Activated naive CD8-positive, alpha-beta T cell treated with anti-CD3 and anti-CD28 coated beads, Interleukin-2, amount 10 ng/mL, durations not matched to agents 7 days and 5 days (primary cell): ENCODE data around the gene XAF1. TPM values are rescaled to one million over a fixed set of nuclear protein-coding genes. Genes with fewer than 3 reads are reported as not detected.
"Not testable (repeated sequence)": the region's sequence is repeated elsewhere in the genome, so short reads cannot be mapped to it uniquely, and the experiment has no call there.

Experiments used
- ATAC-seq: fragments of 150-1000 bp; cut with Tn5 transposase; one replicate; pipeline ENCODE4 v1.10.0; 2021; ENCODE audit warnings: low read depth, moderate library complexity
- POLR2A ChIA-PET: fragments of 350-600 bp; sonication (Branson Sonifier 250); formaldehyde crosslinking; loops from one replicate; lab custom pipeline; 2021; ENCODE audit warnings: antibody characterized with exemption; lab: Charles Lee
- DNase-seq: peaks from one replicate; pipeline ENCODE4 v3.0.0; 2021
- H3K27ac Mint-ChIP-seq: one replicate; pipeline ENCODE4 v1.8.0; 2022; ENCODE audit warnings: mild to moderate bottlenecking, mixed read lengths
- H3K27me3 Mint-ChIP-seq: one replicate; pipeline ENCODE4 v1.8.0; 2022; ENCODE audit warnings: mild to moderate bottlenecking, moderate library complexity, mixed read lengths
- H3K36me3 Mint-ChIP-seq: one replicate; pipeline ENCODE4 v1.8.0; 2021; ENCODE audit warnings: mild to moderate bottlenecking, mixed read lengths
- H3K4me1 Mint-ChIP-seq: one replicate; pipeline ENCODE4 v1.8.0; 2021; ENCODE audit warnings: mixed read lengths
- H3K4me3 Mint-ChIP-seq: one replicate; pipeline ENCODE4 v1.8.0; 2022; ENCODE audit warnings: mild to moderate bottlenecking, moderate library complexity, mixed read lengths
- H3K9me3 Mint-ChIP-seq: one replicate; pipeline ENCODE4 v1.8.0; 2021; ENCODE audit warnings: mixed read lengths
- total RNA-seq, 2 experiments: library from RNA; stranded (reverse); gene quantifications; one replicate each; pipeline ENCODE4 v1.2.3, GENCODE V29; 2021

The XAF1 gene
- total RNA-seq, 2 experiments from 2014 or later: 280 to 302 TPM

DNA sequence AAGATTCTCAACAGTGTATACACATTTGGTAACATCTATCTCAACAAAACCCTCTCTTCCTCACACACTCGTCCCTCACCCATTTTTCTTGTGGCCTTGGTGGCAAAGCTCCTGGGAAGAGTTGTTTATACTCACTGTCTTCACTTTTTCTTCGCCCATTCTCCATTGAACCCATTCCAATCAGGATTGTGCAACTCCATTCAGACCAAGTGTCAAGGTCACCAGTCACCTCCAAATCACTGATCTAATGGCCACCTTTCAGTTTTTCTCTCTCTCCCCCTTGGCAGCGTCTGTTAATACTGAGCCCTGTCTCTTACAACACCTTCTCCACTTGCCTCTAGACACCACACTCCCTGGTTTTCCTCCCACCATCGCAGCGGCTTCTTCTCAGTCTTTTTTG, 34.1 kb upstream of the XAF1 start:
- H3K36me3 Mint-ChIP-seq: no peaks in the 10 kb centered on the region
- no peak for DNase-seq
- no peak overlapping the region for H3K4me3 Mint-ChIP-seq
- POLR2A ChIA-PET: no interaction called here
- H3K27me3 Mint-ChIP-seq: peaks cover 61% of the 10 kb centered on the region
- H3K9me3 Mint-ChIP-seq: no peaks in the 10 kb centered on the region
- no peaks in the 10 kb centered on the region for H3K4me1 Mint-ChIP-seq
- no peak for ATAC-seq
- H3K27ac Mint-ChIP-seq: no peak overlapping the region

GRCh38 chr17:6724009-6724408, 31.8 kb upstream of the XAF1 start:
- ATAC-seq (no peak), DNase-seq (no peak)
- POLR2A ChIA-PET: no interaction called here
- Mint-ChIP-seq H3K36me3 (no peaks in the 10 kb centered on the region), H3K4me1 (no peaks in the 10 kb centered on the region), H3K27ac (no peak overlapping the region), H3K4me3 (no peak overlapping the region), H3K27me3 (peaks cover 59% of the 10 kb centered on the region), H3K9me3 (no peaks in the 10 kb centered on the region)

DNA sequence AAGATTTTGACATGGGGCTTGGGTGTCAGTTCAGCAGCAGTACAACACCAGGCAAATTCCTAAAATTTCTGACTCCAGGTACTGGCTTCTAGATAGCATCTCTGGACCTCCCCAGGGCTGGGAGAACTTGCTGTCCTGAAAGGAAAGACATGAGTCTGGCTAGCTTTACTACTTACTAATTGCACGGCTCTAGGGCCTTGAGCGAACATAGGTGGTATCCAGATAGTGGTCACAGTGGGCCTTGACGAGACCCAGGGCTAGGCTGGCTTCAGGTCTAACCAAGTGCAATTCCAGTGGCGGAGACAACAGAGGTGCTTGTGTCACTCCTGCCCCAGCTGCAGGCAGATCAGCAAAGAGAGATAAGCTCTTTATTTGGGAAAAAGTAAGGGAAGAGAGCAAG, 26.3 kb upstream of the XAF1 start:
- no peak for DNase-seq
- no peaks in the 10 kb centered on the region for H3K9me3 Mint-ChIP-seq
- H3K27me3 Mint-ChIP-seq: peaks cover 29% of the 10 kb centered on the region
- no peak for ATAC-seq
- no peak overlapping the region for H3K27ac Mint-ChIP-seq
- H3K4me1 Mint-ChIP-seq: no peaks in the 10 kb centered on the region
- no peak overlapping the region for H3K4me3 Mint-ChIP-seq
- POLR2A ChIA-PET: no interaction called here
- no peaks in the 10 kb centered on the region for H3K36me3 Mint-ChIP-seq

DNA sequence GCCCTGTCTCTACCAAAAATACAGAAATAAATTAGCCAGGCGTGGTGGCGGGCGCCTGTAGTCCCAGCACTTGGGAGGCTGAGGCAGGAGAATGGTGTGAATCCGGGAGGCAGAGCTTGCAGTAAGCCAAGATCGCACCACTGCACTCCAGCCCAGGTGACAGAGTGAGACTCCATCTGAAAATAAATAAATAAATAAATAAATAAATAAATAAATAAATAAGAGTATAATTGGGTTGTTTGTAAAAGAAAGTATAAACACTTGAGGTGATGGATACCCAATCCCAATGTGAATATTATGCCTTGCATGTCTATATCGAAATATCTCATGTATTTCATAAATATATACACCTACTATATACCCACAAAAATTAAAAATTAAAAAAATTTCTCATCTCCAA, 9.2 kb upstream of the XAF1 start:
- POLR2A ChIA-PET, DNase-seq, H3K4me3 Mint-ChIP-seq, ATAC-seq, H3K27ac Mint-ChIP-seq, H3K4me1 Mint-ChIP-seq, H3K36me3 Mint-ChIP-seq, H3K9me3 Mint-ChIP-seq: not testable (repeated sequence)
- peaks cover 56% of the 10 kb centered on the region for H3K27me3 Mint-ChIP-seq

- DNase-seq (no peak), ATAC-seq (no peak)
- Mint-ChIP-seq H3K27ac (no peak overlapping the region), H3K4me1 (peaks cover 21% of the 10 kb centered on the region), H3K4me3 (no peak overlapping the region), H3K27me3 (peaks cover 43% of the 10 kb centered on the region), H3K36me3 (no peaks in the 10 kb centered on the region), H3K9me3 (no peaks in the 10 kb centered on the region)
- POLR2A ChIA-PET: no interaction called here
Measured at GRCh38 chr17:6748617-6749016, 7.2 kb upstream of the XAF1 start.

- no peak overlapping the region for H3K27ac Mint-ChIP-seq
Measured at GRCh38 chr17:6749519-6749918, 6.3 kb upstream of the XAF1 start.

DNA sequence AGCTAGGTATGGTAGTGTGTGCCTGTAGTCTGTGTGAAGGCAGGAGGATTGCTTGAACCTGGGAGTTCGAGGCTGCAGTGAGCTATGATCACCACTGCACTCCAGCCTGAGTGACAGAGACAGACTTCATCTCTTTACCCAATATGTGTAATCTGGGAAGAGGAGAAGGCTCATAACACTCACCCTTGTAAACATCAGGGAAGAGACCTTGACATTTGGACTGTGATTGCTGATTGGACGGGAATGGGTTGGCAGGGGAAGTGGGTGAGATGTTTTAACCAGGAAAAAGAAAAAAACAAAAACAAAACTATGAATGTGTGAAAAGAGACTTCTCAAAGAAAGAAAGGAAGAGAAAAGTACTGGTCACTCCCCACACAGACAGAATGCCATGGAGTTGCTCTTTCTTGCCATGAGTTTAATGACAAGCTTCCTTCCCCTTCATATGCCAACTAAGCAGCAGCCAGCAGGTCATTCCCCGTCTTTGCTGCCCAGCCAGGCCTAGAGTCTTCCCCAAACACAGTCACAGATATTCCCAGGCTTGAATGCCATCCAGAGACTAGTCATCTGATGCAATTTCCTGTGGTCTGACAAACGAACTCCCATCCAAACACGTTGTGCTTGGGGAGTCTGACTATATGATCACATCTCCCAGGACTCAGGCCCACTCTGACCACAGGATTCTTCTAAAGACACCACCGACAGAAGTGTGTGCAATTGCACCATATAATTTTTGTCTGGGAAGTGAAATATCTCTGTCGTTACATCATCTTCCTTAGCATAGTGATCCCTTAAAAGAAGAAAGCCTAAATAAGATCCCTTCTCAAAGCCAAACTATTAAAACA, 3.6 kb upstream of the XAF1 start:
- H3K4me1 Mint-ChIP-seq: peaks cover 33% of the 10 kb centered on the region
- peaks cover 18% of the 10 kb centered on the region for H3K27me3 Mint-ChIP-seq
- no peak overlapping the region for H3K4me3 Mint-ChIP-seq
- POLR2A ChIA-PET: interaction anchor here (0.6 kb wide), 1 partner anchor 1274 kb away, joined by 3 read pairs; no protein-coding TSS in a partner anchor
- no peaks in the 10 kb centered on the region for H3K9me3 Mint-ChIP-seq
- H3K36me3 Mint-ChIP-seq: peaks cover 14% of the 10 kb centered on the region
- peak overlapping the region; percentile 74 for H3K27ac Mint-ChIP-seq
- no peak for ATAC-seq
- DNase-seq: no peak

More at GRCh38 chr17:6749519-6749918, 6.3 kb upstream of the XAF1 start:
- Mint-ChIP-seq H3K4me1 (peaks cover 24% of the 10 kb centered on the region), H3K4me3 (no peak overlapping the region), H3K36me3 (no peaks in the 10 kb centered on the region), H3K27me3 (peaks cover 35% of the 10 kb centered on the region), H3K9me3 (no peaks in the 10 kb centered on the region)
- no peak for DNase-seq
- POLR2A ChIA-PET: no interaction called here
- no peak for ATAC-seq

- Mint-ChIP-seq H3K4me1 (peaks cover 39% of the 10 kb centered on the region), H3K27me3 (peaks cover 14% of the 10 kb centered on the region), H3K27ac (peak overlapping the region; percentile 74), H3K9me3 (no peaks in the 10 kb centered on the region), H3K36me3 (peaks cover 20% of the 10 kb centered on the region), H3K4me3 (peak overlapping the region; percentile 43)
- ATAC-seq: peak; percentile 34
- peak; percentile 58 for DNase-seq
- POLR2A ChIA-PET: interaction anchor here (0.7 kb wide), 1 partner anchor 91 kb away, joined by 3 read pairs; no protein-coding TSS in a partner anchor
Measured at GRCh38 chr17:6753006-6753445, 2.8 kb upstream of the XAF1 start.

DNA sequence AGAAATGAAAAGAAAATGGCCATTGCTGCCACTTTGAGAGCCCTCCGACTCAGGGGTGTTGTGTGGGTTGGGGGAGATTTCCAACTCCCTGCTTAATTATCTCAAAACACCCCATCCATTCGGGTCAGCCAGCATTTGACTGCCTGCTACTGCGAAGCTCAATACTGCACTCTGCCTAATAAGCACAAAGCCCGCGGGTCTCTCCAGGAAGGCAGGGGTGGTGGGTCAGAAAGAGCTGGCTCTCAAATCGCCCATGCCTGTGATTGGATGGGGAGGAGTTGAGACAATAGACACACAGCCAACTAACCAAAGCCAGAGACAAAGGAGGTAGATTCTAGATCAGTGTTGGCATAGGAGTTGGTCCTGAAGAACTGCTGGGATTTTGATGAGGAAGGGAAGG, 2.3 kb upstream of the XAF1 start:
- peaks cover 25% of the 10 kb centered on the region for H3K36me3 Mint-ChIP-seq
- peaks cover 9% of the 10 kb centered on the region for H3K27me3 Mint-ChIP-seq
- DNase-seq: no peak
- H3K9me3 Mint-ChIP-seq: no peaks in the 10 kb centered on the region
- H3K4me1 Mint-ChIP-seq: peaks cover 45% of the 10 kb centered on the region
- peak overlapping the region; percentile 59 for H3K27ac Mint-ChIP-seq
- POLR2A ChIA-PET: interaction anchor here (0.7 kb wide), 1 partner anchor 90 kb away, joined by 3 read pairs; no protein-coding TSS in a partner anchor
- H3K4me3 Mint-ChIP-seq: peak overlapping the region; percentile 55
- ATAC-seq: no peak

DNA sequence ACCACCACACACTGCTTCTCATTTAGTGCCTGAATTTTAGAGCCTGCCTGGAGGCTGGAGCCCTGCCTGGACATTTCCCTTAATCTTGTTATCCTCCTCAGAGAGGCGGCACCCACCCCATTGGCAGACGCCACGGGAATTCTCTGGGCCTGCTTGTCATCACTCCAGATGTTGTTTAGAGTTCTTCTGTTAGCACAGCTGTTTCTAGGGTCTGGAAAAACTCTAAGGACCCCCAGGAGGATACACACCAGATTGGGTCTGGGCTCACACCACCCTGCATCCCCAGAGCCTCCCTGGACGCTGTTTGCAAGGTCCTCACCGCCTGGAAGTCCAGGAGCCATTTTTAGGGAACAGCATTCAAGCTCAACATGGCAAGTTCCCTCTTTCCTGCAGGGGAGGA, 565 bp upstream of the XAF1 start:
- POLR2A ChIA-PET: interaction anchor here (0.6 to 4.0 kb wide), 10 partner anchors 9 to 327 kb away, joined by 3 to 21 read pairs (median 6); partner anchors contain the start of genes C17orf100, FBXO39 and MED31

GRCh38 chr17:6756425-6757031, 682 bp downstream of the XAF1 start:
- Mint-ChIP-seq H3K27me3 (no peaks in the 10 kb centered on the region), H3K27ac (peak overlapping the region; percentile 99), H3K36me3 (peaks cover 52% of the 10 kb centered on the region), H3K4me1 (peaks cover 62% of the 10 kb centered on the region), H3K4me3 (peak overlapping the region; percentile 97), H3K9me3 (no peaks in the 10 kb centered on the region)
- peak; percentile 2 for ATAC-seq
- POLR2A ChIA-PET: interaction anchor here (0.7 to 4.0 kb wide), 13 partner anchors 9 to 1081 kb away, joined by 3 to 21 read pairs (median 4); partner anchors contain the start of genes C17orf100, FBXO39, MED31 and SLC16A13
- DNase-seq: peak; percentile 48

More for the DNA sequence above, 565 bp upstream of the XAF1 start:
- Mint-ChIP-seq H3K9me3 (no peaks in the 10 kb centered on the region), H3K27ac (peak overlapping the region; percentile 99), H3K27me3 (peaks cover under 1% of the 10 kb centered on the region), H3K4me3 (peak overlapping the region; percentile 97), H3K4me1 (peaks cover 53% of the 10 kb centered on the region), H3K36me3 (peaks cover 41% of the 10 kb centered on the region)
- ATAC-seq (no peak), DNase-seq (no peak)

DNA sequence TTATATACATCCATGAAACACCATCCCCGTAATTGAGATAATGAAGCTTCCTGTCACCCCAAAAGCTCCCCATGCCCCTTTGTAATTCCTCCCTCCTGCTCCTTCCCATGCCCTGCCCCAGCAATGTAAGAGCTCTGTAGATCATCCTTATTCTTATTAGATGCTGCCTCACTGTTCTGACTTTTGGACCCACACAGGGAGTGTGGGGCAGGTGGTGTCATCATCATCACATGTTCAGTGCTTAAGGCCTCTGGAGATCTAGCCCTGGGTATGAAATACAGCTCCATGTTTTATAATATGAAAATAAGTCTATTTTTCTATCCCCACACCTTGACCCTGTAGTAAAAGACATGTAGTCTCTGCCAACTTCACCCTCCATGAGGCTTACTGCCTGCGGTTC, 1.9 kb downstream of the XAF1 start:
- Mint-ChIP-seq H3K4me1 (peaks cover 65% of the 10 kb centered on the region), H3K27me3 (no peaks in the 10 kb centered on the region), H3K9me3 (no peaks in the 10 kb centered on the region), H3K36me3 (peaks cover 64% of the 10 kb centered on the region), H3K4me3 (peak overlapping the region; percentile 97), H3K27ac (peak overlapping the region; percentile 83)
- DNase-seq (no peak), ATAC-seq (no peak)
- POLR2A ChIA-PET: interaction anchor here (0.6 to 4.0 kb wide), 9 partner anchors 8 to 118 kb away, joined by 3 to 21 read pairs (median 3); partner anchors contain the start of genes C17orf100, FBXO39 and MED31

- ATAC-seq (no peak), DNase-seq (no peak)
- peaks cover 15% of the 10 kb centered on the region for H3K9me3 Mint-ChIP-seq
- POLR2A ChIA-PET: interaction anchor here (0.7 kb wide), 1 partner anchor 17 kb away, joined by 3 read pairs; no protein-coding TSS in a partner anchor
- H3K27ac Mint-ChIP-seq: no peak overlapping the region
- H3K27me3 Mint-ChIP-seq: no peaks in the 10 kb centered on the region
- no peak overlapping the region for H3K4me3 Mint-ChIP-seq
- H3K36me3 Mint-ChIP-seq: peaks cover 94% of the 10 kb centered on the region
- H3K4me1 Mint-ChIP-seq: peaks cover 65% of the 10 kb centered on the region
Measured at GRCh38 chr17:6761779-6762178, 5.9 kb downstream of the XAF1 start.
